Measurements from ENCODE around the gene COBL.

COBL gene

DNA sequence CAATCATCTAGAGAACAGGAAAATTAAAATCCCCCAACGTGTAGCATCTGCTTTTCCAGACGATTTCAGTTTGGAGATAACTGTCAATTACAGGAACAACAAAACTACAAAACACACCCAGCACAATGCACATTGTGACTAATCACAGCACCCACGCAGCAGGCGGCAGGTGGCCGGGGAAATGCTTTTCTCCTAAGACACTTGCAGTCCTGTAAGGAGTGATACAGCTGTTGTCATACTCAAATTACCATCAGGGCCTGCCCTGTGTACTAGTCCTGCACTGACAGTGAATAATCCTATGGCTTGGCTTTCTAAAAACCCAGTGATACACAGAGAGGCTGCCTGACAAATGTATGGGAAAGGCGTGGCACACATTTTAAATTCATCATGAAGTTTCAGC lies 37.8 kb downstream of the COBL start:
- H3K9me3 ChIP-seq (ENCODE audit: insufficient read depth, low read depth, low read length), result no peaks in the 10 kb centered on the region
- no peaks in the 10 kb centered on the region for H3F3A ChIP-seq (ENCODE audit: low read depth)
- no peaks in the 10 kb centered on the region for H3K4me1 ChIP-seq (ENCODE audit: insufficient read depth, low read length, poor library complexity, severe bottlenecking)
- H3K4me2 ChIP-seq (ENCODE audit: low read depth, low read length, poor library complexity, severe bottlenecking), result no peak overlapping the region
- H3K9me2 ChIP-seq (replicated peaks; ENCODE audit: low read depth, low read length), result no peaks in the 10 kb centered on the region
- H3K9ac ChIP-seq (ENCODE audit: low read depth, low read length, poor library complexity, severe bottlenecking), result no peak overlapping the region
- H3K36me3 ChIP-seq (ENCODE audit: insufficient read depth, low read length), result no peaks in the 10 kb centered on the region
- no peaks in the 10 kb centered on the region for H4K20me1 ChIP-seq (ENCODE audit: insufficient read depth, low read length, poor library complexity, severe bottlenecking)
- H3K4me3 ChIP-seq (ENCODE audit: low read length, poor library complexity, severe bottlenecking), result no peak overlapping the region
- no peaks in the 10 kb centered on the region for H3K79me2 ChIP-seq (ENCODE audit: insufficient read depth, low read length)
- TF ChIP-seq EZH2phosphoT487 (IDR thresholded peaks at IDR 0.05; ENCODE audit: borderline replicate concordance), result no peak
- TF ChIP-seq, protein P1, sequence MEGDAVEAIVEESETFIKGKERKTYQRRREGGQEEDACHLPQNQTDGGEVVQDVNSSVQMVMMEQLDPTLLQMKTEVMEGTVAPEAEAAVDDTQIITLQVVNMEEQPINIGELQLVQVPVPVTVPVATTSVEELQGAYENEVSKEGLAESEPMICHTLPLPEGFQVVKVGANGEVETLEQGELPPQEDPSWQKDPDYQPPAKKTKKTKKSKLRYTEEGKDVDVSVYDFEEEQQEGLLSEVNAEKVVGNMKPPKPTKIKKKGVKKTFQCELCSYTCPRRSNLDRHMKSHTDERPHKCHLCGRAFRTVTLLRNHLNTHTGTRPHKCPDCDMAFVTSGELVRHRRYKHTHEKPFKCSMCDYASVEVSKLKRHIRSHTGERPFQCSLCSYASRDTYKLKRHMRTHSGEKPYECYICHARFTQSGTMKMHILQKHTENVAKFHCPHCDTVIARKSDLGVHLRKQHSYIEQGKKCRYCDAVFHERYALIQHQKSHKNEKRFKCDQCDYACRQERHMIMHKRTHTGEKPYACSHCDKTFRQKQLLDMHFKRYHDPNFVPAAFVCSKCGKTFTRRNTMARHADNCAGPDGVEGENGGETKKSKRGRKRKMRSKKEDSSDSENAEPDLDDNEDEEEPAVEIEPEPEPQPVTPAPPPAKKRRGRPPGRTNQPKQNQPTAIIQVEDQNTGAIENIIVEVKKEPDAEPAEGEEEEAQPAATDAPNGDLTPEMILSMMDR (conservative IDR thresholded peaks at IDR 0.05; ENCODE audit: low read length), result no peak
- H3K27me3 ChIP-seq (ENCODE audit: insufficient read depth, low read length, poor library complexity, severe bottlenecking), result no peaks in the 10 kb centered on the region
- H2AFZ ChIP-seq (ENCODE audit: low read length), result no peak overlapping the region

DNA sequence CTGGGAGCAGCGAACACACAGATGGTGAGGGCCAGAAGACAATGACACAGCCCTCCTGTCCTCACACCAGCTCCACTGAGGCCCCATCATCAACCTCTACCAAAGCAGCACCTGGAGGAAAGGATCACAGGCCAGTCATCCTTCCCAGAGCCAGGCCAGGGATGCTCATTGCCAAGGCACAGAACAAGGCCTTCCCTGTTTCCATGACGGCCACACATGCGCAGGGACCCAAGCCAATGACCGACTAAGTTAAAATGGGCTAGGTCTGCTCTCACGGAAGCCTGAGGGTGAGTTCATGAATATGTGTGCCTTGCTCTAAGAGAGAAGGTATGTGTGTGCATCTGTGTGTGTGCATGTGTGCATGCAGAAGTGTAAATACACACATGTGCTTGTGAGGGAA lies 39.6 kb downstream of the COBL start:
- no peaks in the 10 kb centered on the region for H4K20me1 ChIP-seq (ENCODE audit: insufficient read depth, low read length, poor library complexity, severe bottlenecking)
- H2AFZ ChIP-seq (ENCODE audit: low read length), result no peak overlapping the region
- no peaks in the 10 kb centered on the region for H3K9me2 ChIP-seq (replicated peaks; ENCODE audit: low read depth, low read length)
- no peak overlapping the region for H3K9ac ChIP-seq (ENCODE audit: low read depth, low read length, poor library complexity, severe bottlenecking)
- H3K4me1 ChIP-seq (ENCODE audit: insufficient read depth, low read length, poor library complexity, severe bottlenecking), result no peaks in the 10 kb centered on the region
- H3K4me3 ChIP-seq (ENCODE audit: low read length, poor library complexity, severe bottlenecking), result no peak overlapping the region
- H3K9me3 ChIP-seq (ENCODE audit: insufficient read depth, low read depth, low read length), result no peaks in the 10 kb centered on the region
- no peak for TF ChIP-seq EZH2phosphoT487 (IDR thresholded peaks at IDR 0.05; ENCODE audit: borderline replicate concordance)
- TF ChIP-seq, protein P1 (conservative IDR thresholded peaks at IDR 0.05; ENCODE audit: low read length), result no peak
- no peaks in the 10 kb centered on the region for H3K79me2 ChIP-seq (ENCODE audit: insufficient read depth, low read length)
- H3K4me2 ChIP-seq (ENCODE audit: low read depth, low read length, poor library complexity, severe bottlenecking), result no peak overlapping the region
- no peaks in the 10 kb centered on the region for H3F3A ChIP-seq (ENCODE audit: low read depth)
- H3K36me3 ChIP-seq (ENCODE audit: insufficient read depth, low read length), result no peaks in the 10 kb centered on the region
- H3K27me3 ChIP-seq (ENCODE audit: insufficient read depth, low read length, poor library complexity, severe bottlenecking), result no peaks in the 10 kb centered on the region

DNA sequence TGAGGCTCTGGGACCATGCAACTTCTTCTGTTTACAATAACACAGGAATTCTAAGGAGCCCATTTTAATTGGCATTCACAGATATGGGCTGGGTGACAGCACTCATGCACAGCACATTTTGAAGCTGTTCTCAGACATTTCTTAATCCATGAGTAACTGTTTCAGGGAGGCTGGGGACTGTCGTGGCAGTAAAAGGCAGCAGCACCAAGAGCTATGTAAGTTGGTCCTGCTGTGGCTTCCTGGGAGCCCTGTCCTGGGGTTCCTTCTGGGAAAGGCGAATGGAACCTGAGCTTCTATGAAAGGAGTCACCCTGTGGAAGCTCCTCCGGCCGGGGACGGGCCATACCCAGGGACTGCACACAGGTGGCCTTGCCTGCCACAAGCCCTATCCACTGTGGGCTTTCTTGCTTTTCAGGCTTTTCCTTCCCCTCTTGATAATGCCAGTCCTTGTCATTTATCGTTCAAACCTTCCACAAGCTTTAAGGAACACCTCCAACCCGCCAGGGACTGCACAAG lies 40.5 kb downstream of the COBL start:
- Histone ChIP-seq H3K4me2 (ENCODE audit: low read depth, low read length, poor library complexity, severe bottlenecking) (no peak overlapping the region), H3K36me3 (ENCODE audit: insufficient read depth, low read length) (no peaks in the 10 kb centered on the region), H4K20me1 (ENCODE audit: insufficient read depth, low read length, poor library complexity, severe bottlenecking) (no peaks in the 10 kb centered on the region), H3K4me1 (ENCODE audit: insufficient read depth, low read length, poor library complexity, severe bottlenecking) (no peaks in the 10 kb centered on the region), H3K9me2 (replicated peaks; ENCODE audit: low read depth, low read length) (no peaks in the 10 kb centered on the region), H3F3A (ENCODE audit: low read depth) (no peaks in the 10 kb centered on the region), H3K79me2 (ENCODE audit: insufficient read depth, low read length) (no peaks in the 10 kb centered on the region), H3K9me3 (ENCODE audit: insufficient read depth, low read depth, low read length) (no peaks in the 10 kb centered on the region), H2AFZ (ENCODE audit: low read length) (no peak overlapping the region), H3K27me3 (ENCODE audit: insufficient read depth, low read length, poor library complexity, severe bottlenecking) (no peaks in the 10 kb centered on the region), H3K9ac (ENCODE audit: low read depth, low read length, poor library complexity, severe bottlenecking) (no peak overlapping the region), H3K4me3 (ENCODE audit: low read length, poor library complexity, severe bottlenecking) (no peak overlapping the region)
- TF ChIP-seq EZH2phosphoT487 (IDR thresholded peaks at IDR 0.05; ENCODE audit: borderline replicate concordance), result no peak
- TF ChIP-seq, protein P1 (conservative IDR thresholded peaks at IDR 0.05; ENCODE audit: low read length), result no peak

Measured in Loucy (cell line).